GM23338 (cell line): ENCODE data around the gene MESD. TPM values are rescaled to one million over a fixed set of nuclear protein-coding genes. Genes with fewer than 3 reads are reported as not detected.

Source experiments
- ATAC-seq: fragments of 200-7000 bp; cut with Tn5 transposase; 3 replicates; pipeline ENCODE4 v1.9.1; 2020
- DNase-seq: peaks from one replicate; pipeline ENCODE4 v3.0.0-alpha.2; 2015; ENCODE audit warnings: low spot score
- H2AFZ ChIP-seq: fragments of 200-600 bp; sonication (generic); 2 replicates; pipeline ENCODE4 v1.8.0; 2016; ENCODE audit warnings: antibody characterized with exemption, mild to moderate bottlenecking, moderate library complexity
- H3F3A ChIP-seq: fragments of 200-600 bp; sonication (generic); replicated peaks from 2 replicates; pipeline ENCODE4 v1.8.0; 2017; ENCODE audit warnings: antibody characterized with exemption, mixed run types, low read depth
- H3K27ac ChIP-seq: fragments of 200-600 bp; sonication (generic); 2 replicates; pipeline ENCODE4 v1.6.1; 2016; ENCODE audit warnings: low read depth
- H3K27me3 ChIP-seq: fragments of 200-600 bp; sonication (generic); 2 replicates; pipeline ENCODE4 v1.8.0; 2016; ENCODE audit warnings: mild to moderate bottlenecking, mixed run types, moderate library complexity; ENCODE audit not compliant: insufficient read depth
- H3K36me3 ChIP-seq: fragments of 200-600 bp; sonication (generic); 2 replicates; pipeline ENCODE4 v1.8.0; 2016; ENCODE audit warnings: mild to moderate bottlenecking; ENCODE audit not compliant: insufficient read depth
- H3K4me1 ChIP-seq: fragments of 200-600 bp; sonication (generic); 2 replicates; pipeline ENCODE4 v1.8.0; 2016; ENCODE audit warnings: mild to moderate bottlenecking, moderate library complexity; ENCODE audit not compliant: insufficient read depth
- H3K4me2 ChIP-seq: fragments of 200-600 bp; sonication (generic); 2 replicates; pipeline ENCODE4 v1.7.1; 2017; ENCODE audit warnings: mixed run types
- H3K4me3 ChIP-seq: fragments of 200-600 bp; sonication (generic); 2 replicates; pipeline ENCODE4 v1.6.1; 2016; ENCODE audit warnings: mixed run types
- H3K79me2 ChIP-seq: fragments of 200-600 bp; sonication (generic); replicated peaks from 2 replicates; pipeline ENCODE4 v1.8.0; 2017; ENCODE audit warnings: mild to moderate bottlenecking; ENCODE audit not compliant: insufficient read depth
- H3K9me2 ChIP-seq: fragments of 200-600 bp; sonication (generic); 2 replicates; pipeline ENCODE4 v1.8.0; 2017; ENCODE audit not compliant: insufficient read depth
- H4K20me1 ChIP-seq: fragments of 200-600 bp; sonication (generic); replicated peaks from 2 replicates; pipeline ENCODE4 v1.8.0; 2017; ENCODE audit warnings: mild to moderate bottlenecking; ENCODE audit not compliant: insufficient read depth
- H3K27ac Mint-ChIP-seq: 2 replicates; pipeline ENCODE4 v1.8.0; 2020; ENCODE audit warnings: inconsistent platforms, mild to moderate bottlenecking, moderate library complexity, mixed read lengths
- H3K27me3 Mint-ChIP-seq: 3 replicates; pipeline ENCODE4 v1.8.0; 2022; ENCODE audit warnings: low read depth, mild to moderate bottlenecking, moderate library complexity, mixed read lengths, inconsistent platforms; ENCODE audit not compliant: insufficient read depth, poor library complexity
- H3K36me3 Mint-ChIP-seq: 3 replicates; pipeline ENCODE4 v1.8.0; 2021; ENCODE audit warnings: low read depth, mild to moderate bottlenecking, inconsistent platforms, moderate library complexity, mixed read lengths
- H3K4me1 Mint-ChIP-seq: 3 replicates; pipeline ENCODE4 v1.8.0; 2020; ENCODE audit warnings: mild to moderate bottlenecking, inconsistent platforms, mixed read lengths
- H3K4me3 Mint-ChIP-seq: 3 replicates; pipeline ENCODE4 v1.8.0; 2021; ENCODE audit warnings: moderate library complexity, mild to moderate bottlenecking, inconsistent platforms, mixed read lengths
- H3K9me3 Mint-ChIP-seq: 3 replicates; pipeline ENCODE4 v1.8.0; 2020; ENCODE audit warnings: moderate library complexity, mild to moderate bottlenecking, inconsistent platforms, mixed read lengths
- CREB1 ChIP-seq: fragments of 250-450 bp; sonication (Bioruptor Pico); IDR thresholded peaks from 2 replicates; pipeline ENCODE4 v1.5.0; 2020; ENCODE audit warnings: low read depth, mild to moderate bottlenecking, moderate library complexity
- CTCF ChIP-seq, 2 experiments: fragments of 200-600 bp in 1 of 2; sonication (generic) in 1 of 2; conservative IDR thresholded peaks; 2 replicates each; pipeline versions ENCODE4 v1.5.1 to v1.6.1; 2016 to 2017; ENCODE audit warnings: antibody characterized with exemption in 2 of 2, low read depth in 2 of 2, mild to moderate bottlenecking in 2 of 2, moderate library complexity in 1 of 2
- ETS1 ChIP-seq: IDR thresholded peaks from 2 replicates; pipeline ENCODE4 v1.6.1; 2016; ENCODE audit warnings: antibody characterized with exemption
- EZH2 ChIP-seq: fragments of 200-600 bp; sonication (generic); IDR thresholded peaks from one replicate; pipeline ENCODE4 v1.8.0; 2017; ENCODE audit warnings: antibody characterized with exemption, mild to moderate bottlenecking, low read depth; ENCODE audit not compliant: unreplicated experiment
- EZH2phosphoT487 ChIP-seq: fragments of 200-600 bp; sonication (generic); IDR thresholded peaks from one replicate; pipeline ENCODE4 v1.8.1; 2018; ENCODE audit warnings: antibody characterized with exemption; ENCODE audit not compliant: unreplicated experiment
- JUNB ChIP-seq: IDR thresholded peaks from one replicate; pipeline ENCODE4 v1.6.1; 2016; ENCODE audit warnings: antibody characterized with exemption; ENCODE audit not compliant: unreplicated experiment
- NANOG ChIP-seq: IDR thresholded peaks from 2 replicates; pipeline ENCODE4 v1.6.1; 2016; ENCODE audit warnings: antibody characterized with exemption, borderline replicate concordance
- POLR2AphosphoS5 ChIP-seq: IDR thresholded peaks from 2 replicates; pipeline ENCODE4 v1.6.1; 2016; ENCODE audit warnings: antibody characterized with exemption, low read depth
- REST ChIP-seq: IDR thresholded peaks from one replicate; pipeline ENCODE4 v1.6.1; 2018; ENCODE audit warnings: antibody characterized with exemption; ENCODE audit not compliant: unreplicated experiment
- STAT1 ChIP-seq: IDR thresholded peaks from one replicate; pipeline ENCODE4 v1.6.1; 2016; ENCODE audit warnings: antibody characterized with exemption; ENCODE audit not compliant: unreplicated experiment
- ZNF114 ChIP-seq: fragments of 250-450 bp; sonication (Bioruptor Pico); IDR thresholded peaks from 2 replicates; pipeline ENCODE4 v1.5.0; 2020; ENCODE audit warnings: mild to moderate bottlenecking, moderate library complexity
- ZNF331 ChIP-seq: fragments of 250-450 bp; sonication (Bioruptor Pico); IDR thresholded peaks from 2 replicates; pipeline ENCODE4 v1.5.0; 2020; ENCODE audit warnings: low read depth, mild to moderate bottlenecking, moderate library complexity
- polyA plus RNA-seq: library from polyadenylated mRNA; unstranded; fragments of >200 nt; fragmentation: Nextera tagmentation; extraction: Ambion mirVana; gene quantifications from 2 replicates; pipeline ENCODE4 v1.2.1, GENCODE V29; 2016
- total RNA-seq: library from RNA; depleted of rRNA; stranded (reverse); fragments of >200 nt; shearing (Covaris generic); gene quantifications from 2 replicates; pipeline ENCODE4 v1.2.3, GENCODE V29; 2014
- TF ChIP-seq, protein P1 (sequence below): fragments of 250-450 bp; sonication (Bioruptor Pico); IDR thresholded peaks from 2 replicates; pipeline ENCODE4 v1.5.0; 2020; ENCODE audit warnings: mild to moderate bottlenecking, moderate library complexity

The MESD gene
- total and polyA plus RNA-seq, 2 experiments from 2014 or later, result 25.6 to 52.7 TPM

DNA sequence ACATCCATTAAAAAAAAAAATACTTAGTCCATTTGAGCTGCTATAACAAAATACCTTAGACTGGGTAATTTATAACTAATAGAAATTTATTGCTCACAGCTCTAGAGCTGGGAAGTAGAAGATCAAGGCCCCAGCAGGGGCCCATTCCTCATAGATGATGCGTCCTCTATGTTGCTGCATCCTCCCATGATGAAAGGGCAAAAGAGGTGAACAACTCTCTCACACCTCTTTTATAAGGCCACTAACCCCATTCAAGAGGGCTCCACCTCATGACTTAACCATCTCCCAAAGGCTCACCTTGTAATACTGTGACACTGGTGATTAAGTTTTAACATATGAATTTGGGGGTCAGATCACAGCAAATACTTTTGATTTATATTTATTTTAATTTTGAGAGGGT, 8.1 kb upstream of the MESD start:
- H3K36me3 Mint-ChIP-seq, result no peaks in the 10 kb centered on the region; the same call in 2 of the 3 replicates
- H3K4me3 ChIP-seq, result no peak overlapping the region
- no peak for ATAC-seq
- H2AFZ ChIP-seq, result no peak overlapping the region
- peaks cover 12% of the 10 kb centered on the region for H3K4me1 ChIP-seq
- no peaks in the 10 kb centered on the region for H3F3A ChIP-seq
- no peak overlapping the region for H3K27ac Mint-ChIP-seq
- H3K4me3 Mint-ChIP-seq, result no peak overlapping the region
- H3K27me3 Mint-ChIP-seq, result peaks cover 6% of the 10 kb centered on the region
- DNase-seq, result no peak
- no peaks in the 10 kb centered on the region for H4K20me1 ChIP-seq
- TF ChIP-seq STAT1 (no peak), CTCF (conservative IDR thresholded peaks at IDR 0.05; ENCODE audit: low read depth in 2 of 2) (no peak), JUNB (no peak), NANOG (no peak), ZNF114 (CRISPR knock-in tag) (no peak), ETS1 (no peak), POLR2AphosphoS5 (no peak), EZH2 (no peak), CREB1 (CRISPR knock-in tag) (no peak), REST (no peak), EZH2phosphoT487 (no peak), ZNF331 (CRISPR knock-in tag) (no peak)
- TF ChIP-seq, protein P1, sequence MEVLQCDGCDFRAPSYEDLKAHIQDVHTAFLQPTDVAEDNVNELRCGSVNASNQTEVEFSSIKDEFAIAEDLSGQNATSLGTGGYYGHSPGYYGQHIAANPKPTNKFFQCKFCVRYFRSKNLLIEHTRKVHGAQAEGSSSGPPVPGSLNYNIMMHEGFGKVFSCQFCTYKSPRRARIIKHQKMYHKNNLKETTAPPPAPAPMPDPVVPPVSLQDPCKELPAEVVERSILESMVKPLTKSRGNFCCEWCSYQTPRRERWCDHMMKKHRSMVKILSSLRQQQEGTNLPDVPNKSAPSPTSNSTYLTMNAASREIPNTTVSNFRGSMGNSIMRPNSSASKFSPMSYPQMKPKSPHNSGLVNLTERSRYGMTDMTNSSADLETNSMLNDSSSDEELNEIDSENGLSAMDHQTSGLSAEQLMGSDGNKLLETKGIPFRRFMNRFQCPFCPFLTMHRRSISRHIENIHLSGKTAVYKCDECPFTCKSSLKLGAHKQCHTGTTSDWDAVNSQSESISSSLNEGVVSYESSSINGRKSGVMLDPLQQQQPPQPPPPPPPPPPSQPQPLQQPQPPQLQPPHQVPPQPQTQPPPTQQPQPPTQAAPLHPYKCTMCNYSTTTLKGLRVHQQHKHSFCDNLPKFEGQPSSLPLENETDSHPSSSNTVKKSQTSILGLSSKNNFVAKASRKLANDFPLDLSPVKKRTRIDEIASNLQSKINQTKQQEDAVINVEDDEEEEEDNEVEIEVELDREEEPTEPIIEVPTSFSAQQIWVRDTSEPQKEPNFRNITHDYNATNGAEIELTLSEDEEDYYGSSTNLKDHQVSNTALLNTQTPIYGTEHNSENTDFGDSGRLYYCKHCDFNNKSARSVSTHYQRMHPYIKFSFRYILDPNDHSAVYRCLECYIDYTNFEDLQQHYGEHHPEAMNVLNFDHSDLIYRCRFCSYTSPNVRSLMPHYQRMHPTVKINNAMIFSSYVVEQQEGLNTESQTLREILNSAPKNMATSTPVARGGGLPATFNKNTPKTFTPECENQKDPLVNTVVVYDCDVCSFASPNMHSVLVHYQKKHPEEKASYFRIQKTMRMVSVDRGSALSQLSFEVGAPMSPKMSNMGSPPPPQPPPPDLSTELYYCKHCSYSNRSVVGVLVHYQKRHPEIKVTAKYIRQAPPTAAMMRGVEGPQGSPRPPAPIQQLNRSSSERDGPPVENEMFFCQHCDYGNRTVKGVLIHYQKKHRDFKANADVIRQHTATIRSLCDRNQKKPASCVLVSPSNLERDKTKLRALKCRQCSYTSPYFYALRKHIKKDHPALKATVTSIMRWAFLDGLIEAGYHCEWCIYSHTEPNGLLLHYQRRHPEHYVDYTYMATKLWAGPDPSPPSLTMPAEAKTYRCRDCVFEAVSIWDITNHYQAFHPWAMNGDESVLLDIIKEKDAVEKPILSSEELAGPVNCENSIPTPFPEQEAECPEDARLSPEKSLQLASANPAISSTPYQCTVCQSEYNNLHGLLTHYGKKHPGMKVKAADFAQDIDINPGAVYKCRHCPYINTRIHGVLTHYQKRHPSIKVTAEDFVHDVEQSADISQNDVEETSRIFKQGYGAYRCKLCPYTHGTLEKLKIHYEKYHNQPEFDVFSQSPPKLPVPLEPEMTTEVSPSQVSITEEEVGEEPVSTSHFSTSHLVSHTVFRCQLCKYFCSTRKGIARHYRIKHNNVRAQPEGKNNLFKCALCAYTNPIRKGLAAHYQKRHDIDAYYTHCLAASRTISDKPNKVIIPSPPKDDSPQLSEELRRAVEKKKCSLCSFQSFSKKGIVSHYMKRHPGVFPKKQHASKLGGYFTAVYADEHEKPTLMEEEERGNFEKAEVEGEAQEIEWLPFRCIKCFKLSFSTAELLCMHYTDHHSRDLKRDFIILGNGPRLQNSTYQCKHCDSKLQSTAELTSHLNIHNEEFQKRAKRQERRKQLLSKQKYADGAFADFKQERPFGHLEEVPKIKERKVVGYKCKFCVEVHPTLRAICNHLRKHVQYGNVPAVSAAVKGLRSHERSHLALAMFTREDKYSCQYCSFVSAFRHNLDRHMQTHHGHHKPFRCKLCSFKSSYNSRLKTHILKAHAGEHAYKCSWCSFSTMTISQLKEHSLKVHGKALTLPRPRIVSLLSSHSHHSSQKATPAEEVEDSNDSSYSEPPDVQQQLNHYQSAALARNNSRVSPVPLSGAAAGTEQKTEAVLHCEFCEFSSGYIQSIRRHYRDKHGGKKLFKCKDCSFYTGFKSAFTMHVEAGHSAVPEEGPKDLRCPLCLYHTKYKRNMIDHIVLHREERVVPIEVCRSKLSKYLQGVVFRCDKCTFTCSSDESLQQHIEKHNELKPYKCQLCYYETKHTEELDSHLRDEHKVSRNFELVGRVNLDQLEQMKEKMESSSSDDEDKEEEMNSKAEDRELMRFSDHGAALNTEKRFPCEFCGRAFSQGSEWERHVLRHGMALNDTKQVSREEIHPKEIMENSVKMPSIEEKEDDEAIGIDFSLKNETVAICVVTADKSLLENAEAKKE, result no peak
- H3K27me3 ChIP-seq, result peaks cover 23% of the 10 kb centered on the region
- peaks cover 11% of the 10 kb centered on the region for H3K4me1 Mint-ChIP-seq
- H3K79me2 ChIP-seq, result no peaks in the 10 kb centered on the region
- no peak overlapping the region for H3K27ac ChIP-seq
- H3K9me3 Mint-ChIP-seq, result no peaks in the 10 kb centered on the region
- no peaks in the 10 kb centered on the region for H3K36me3 ChIP-seq
- no peak overlapping the region for H3K4me2 ChIP-seq
- no peaks in the 10 kb centered on the region for H3K9me2 ChIP-seq
